A172 (cell line): ENCODE measurements around the gene DCLK3. TPM values are rescaled to one million over a fixed set of nuclear protein-coding genes. Genes with fewer than 3 reads are reported as not detected.
A peak's percentile ranks its signal among the peaks of the same experiment; 100 is the strongest.

Experiments
- DNase-seq: peaks from one replicate; pipeline ENCODE4 v3.0.0-alpha.2; 2015; ENCODE audit warnings: low spot score
- total RNA-seq: library from RNA; depleted of rRNA; stranded (reverse); fragments of >200 nt; shearing (Covaris generic); gene quantifications from 2 replicates; pipeline ENCODE4 v1.2.3, GENCODE V29; 2014; rRNA removed

The DCLK3 gene
- total RNA-seq, 1 experiment from 2014 or later = not detected

GRCh38 chr3:36677331-36678007 lies 86.9 kb downstream of the DCLK3 start:
- DNase-seq = peak; percentile 79

GRCh38 chr3:36674816-36675215 lies 89.5 kb downstream of the DCLK3 start:
- no peak for DNase-seq

- no peak for DNase-seq
Observed at GRCh38 chr3:36669764-36670163, 94.6 kb downstream of the DCLK3 start.

- no peak for DNase-seq
Observed at GRCh38 chr3:36666166-36666565, 98.2 kb downstream of the DCLK3 start.

- DNase-seq = no peak
Observed at GRCh38 chr3:36663666-36664291, 100.6 kb downstream of the DCLK3 start.

- no peak for DNase-seq
Observed at GRCh38 chr3:36662626-36663025, 101.7 kb downstream of the DCLK3 start.

Other genes with a start within 250 kb of the DCLK3 start
- 3.8 and 7.0 TPM in 2 replicates for gene TRANK1, start 180.5 kb upstream of the DCLK3 start, total RNA-seq
- 15.1 and 24.2 TPM in 2 replicates for gene EPM2AIP1, start 228.6 kb upstream of the DCLK3 start, total RNA-seq
- 82.6 and 111 TPM in 2 replicates for gene MLH1, start 229.0 kb upstream of the DCLK3 start, total RNA-seq